ENCODE data around the gene HDAC2.
"Not testable (repeated sequence)": the region's sequence is repeated elsewhere in the genome, so short reads cannot be mapped to it uniquely, and the experiment has no call there.

The HDAC2 gene

DNA sequence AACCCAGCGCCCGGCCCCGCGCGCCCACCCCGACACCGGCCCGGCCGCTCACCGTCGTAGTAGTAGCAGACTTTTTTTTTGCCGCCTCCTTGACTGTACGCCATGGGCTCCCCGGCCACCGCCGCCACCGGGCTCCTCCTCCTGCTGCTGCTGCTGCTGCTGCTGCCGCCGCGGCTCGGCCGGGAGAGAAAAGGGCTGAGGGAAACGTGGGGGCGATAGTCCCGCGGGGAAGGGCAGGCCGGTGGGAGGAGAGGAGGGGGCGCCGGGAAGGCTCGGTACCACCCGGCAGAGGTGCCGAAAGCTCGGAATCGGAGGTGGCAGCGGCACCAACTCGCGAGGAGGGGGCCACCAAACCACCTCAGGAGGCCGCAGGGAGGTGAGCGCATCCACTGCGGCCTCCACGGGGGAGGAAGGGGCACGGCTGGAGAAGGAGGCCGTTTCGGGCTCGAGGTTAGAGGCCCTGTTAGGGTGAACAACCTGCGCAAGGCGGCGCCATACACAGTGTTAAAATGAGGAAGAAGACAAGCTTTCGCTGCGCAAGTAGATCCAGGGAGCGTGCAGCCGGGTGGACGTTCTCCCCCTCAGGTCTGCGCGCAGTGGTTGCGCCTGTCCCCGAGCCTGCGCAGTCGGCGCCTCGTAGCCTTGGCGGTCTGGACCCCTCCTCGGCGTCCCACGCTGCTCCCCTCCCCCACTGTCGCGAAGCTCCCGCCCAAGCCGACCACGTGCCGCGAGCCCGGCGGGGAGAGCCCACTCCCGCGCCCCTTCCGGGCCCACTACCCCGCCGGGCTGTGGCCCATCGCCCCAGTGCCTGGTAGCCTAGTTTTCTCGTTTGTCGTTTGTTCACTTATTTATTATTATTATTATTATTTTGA, at the start of gene HDAC2:
Gene HDAC2, minus strand, starts transcription at position 344 of the 872 bp plus-strand sequence. Its CDS starts 240 bp downstream, at position 104.
- peak; percentile 51 for DNase-seq (ENCODE audit: low read depth)

GRCh38 chr6:114020196-114020595, 49.2 kb upstream of the HDAC2 start:
- no peak for DNase-seq (ENCODE audit: low read depth)

DNA sequence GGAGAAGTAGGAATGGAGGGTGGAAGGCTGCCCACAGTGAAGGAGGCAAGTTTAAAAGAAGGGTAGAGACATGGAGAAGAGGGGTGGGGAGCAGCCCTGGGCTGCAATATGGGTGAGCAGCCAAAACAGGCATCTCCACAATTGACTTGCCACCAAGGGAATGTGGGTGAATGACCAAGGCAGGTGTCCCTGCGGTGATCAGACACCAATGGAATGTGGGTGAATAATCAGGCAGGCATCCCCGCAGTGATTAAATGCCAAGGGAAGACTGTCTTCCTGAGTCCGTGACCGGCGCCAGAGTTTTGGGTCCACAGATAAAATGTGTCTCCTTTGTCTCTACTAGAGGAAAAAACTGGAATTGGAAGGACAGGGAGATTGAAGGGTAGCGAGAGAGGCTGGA, 46.2 kb upstream of the HDAC2 start:
- DNase-seq (ENCODE audit: low read depth) = not testable (repeated sequence)

- DNase-seq (ENCODE audit: low read depth) = not testable (repeated sequence)
These were observed 43.2 kb upstream of the HDAC2 start for GRCh38 chr6:114014106-114014505.

- DNase-seq (ENCODE audit: low read depth) = not testable (repeated sequence)
These were observed 40.5 kb upstream of the HDAC2 start for GRCh38 chr6:114011486-114011885.

- DNase-seq (ENCODE audit: low read depth) = no peak
These were observed 39.6 kb upstream of the HDAC2 start for GRCh38 chr6:114010540-114010939.

- no peak for DNase-seq (ENCODE audit: low read depth)
These were observed 38.2 kb upstream of the HDAC2 start for GRCh38 chr6:114009192-114009591.

GRCh38 chr6:114008331-114008730, 37.4 kb upstream of the HDAC2 start:
- no peak for DNase-seq (ENCODE audit: low read depth)

GRCh38 chr6:114007516-114007915, 36.6 kb upstream of the HDAC2 start:
- no peak for DNase-seq (ENCODE audit: low read depth)

DNA sequence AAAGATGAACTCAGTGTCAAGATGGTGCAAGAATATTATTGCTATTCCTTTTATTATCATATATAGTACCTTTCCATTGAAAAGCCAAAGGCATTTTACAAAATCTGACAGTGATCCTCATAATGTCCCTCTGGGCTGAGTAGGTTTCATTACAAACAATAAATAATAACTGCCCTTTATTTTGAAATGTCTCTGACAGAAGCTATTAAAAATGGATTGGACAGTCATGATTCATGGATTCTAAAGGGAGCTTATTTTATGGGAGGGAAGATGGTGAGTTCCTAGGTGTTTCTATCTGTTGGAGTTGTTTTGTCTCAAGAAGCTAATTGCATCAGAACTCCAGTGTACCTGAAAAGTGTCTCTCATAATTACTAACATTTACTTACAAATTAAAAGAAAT, 30.4 kb upstream of the HDAC2 start:
- no peak for DNase-seq (ENCODE audit: low read depth)

GRCh38 chr6:114000069-114000468, 29.1 kb upstream of the HDAC2 start:
- DNase-seq (ENCODE audit: low read depth) = no peak

- no peak for DNase-seq (ENCODE audit: low read depth)
These were observed 28.3 kb upstream of the HDAC2 start for GRCh38 chr6:113999284-113999683.

DNA sequence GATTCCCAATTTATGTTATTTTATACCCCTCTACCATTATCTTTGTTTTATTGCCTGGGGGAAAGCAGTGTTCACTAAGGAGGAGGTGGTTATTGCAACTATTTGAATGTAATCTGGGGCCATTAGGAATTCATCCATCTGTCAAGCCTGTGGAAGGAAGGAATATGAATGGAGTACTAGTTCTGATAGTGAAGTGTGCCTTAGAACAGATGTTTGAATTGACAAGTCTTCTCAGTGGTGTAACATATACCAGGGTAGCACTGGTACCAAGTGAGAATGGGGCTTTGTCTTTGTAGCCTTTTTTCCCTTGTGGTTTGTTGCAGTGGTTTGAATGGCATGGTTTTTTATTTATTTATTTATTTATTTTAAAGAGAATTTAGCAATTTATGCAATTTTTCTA, 27.9 kb upstream of the HDAC2 start:
- DNase-seq (ENCODE audit: low read depth) = no peak

DNA sequence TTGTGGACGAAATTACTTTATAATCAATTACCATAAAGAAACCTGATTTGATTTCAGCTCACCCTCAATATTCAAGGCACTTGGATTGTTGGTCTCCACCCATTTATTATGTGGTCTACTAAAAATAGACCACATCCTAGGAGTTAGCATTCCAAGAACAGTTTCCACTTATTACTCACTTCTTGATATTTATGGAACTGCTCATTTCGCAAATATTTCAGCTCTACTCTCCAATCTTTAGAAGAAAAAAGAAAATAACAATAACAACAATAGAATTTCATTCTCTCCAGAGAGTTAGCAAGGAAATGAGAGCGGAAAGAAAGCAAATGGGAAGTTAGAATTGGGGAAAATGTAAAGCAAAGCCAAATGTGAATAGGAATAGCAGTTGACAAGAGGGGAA, 26.2 kb upstream of the HDAC2 start:
- DNase-seq (ENCODE audit: low read depth) = peak; percentile 69

- peak; percentile 88 for DNase-seq (ENCODE audit: low read depth)
These were observed 24.7 kb upstream of the HDAC2 start for GRCh38 chr6:113995634-113996033.

GRCh38 chr6:113994934-113995342, 24.0 kb upstream of the HDAC2 start:
- peak; percentile 82 for DNase-seq (ENCODE audit: low read depth)

DNA sequence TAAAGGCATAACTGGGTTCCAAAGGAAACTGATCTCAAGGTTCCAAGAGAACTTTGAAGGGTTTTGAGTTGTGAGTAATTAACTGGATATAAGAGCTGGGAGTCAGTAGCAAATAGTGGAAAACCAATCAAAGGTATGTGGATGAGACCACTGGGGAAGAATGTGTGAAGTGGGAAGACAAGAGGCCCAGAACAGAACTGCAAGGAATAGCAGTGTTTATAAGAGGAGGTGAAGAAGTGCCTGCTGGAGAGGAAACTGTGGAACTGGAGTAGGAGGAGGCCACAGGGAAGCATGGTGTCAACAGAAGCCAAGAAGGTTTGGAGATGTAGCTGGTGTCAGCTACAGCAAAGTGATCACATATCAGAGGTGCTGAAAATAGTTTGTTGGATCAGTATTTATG, 18.7 kb upstream of the HDAC2 start:
- DNase-seq (ENCODE audit: low read depth) = no peak

GRCh38 chr6:113982675-113983074, 11.7 kb upstream of the HDAC2 start:
- not testable (repeated sequence) for DNase-seq (ENCODE audit: low read depth)

- no peak for DNase-seq (ENCODE audit: low read depth)
These were observed 11.2 kb upstream of the HDAC2 start for GRCh38 chr6:113982055-113982550.

GRCh38 chr6:113980937-113981554, 10.1 kb upstream of the HDAC2 start:
- DNase-seq (ENCODE audit: low read depth) = no peak

- no peak for DNase-seq (ENCODE audit: low read depth)
These were observed 9.0 kb upstream of the HDAC2 start for GRCh38 chr6:113979937-113980336.

- no peak for DNase-seq (ENCODE audit: low read depth)
These were observed 7.2 kb upstream of the HDAC2 start for GRCh38 chr6:113978084-113978675.

DNA sequence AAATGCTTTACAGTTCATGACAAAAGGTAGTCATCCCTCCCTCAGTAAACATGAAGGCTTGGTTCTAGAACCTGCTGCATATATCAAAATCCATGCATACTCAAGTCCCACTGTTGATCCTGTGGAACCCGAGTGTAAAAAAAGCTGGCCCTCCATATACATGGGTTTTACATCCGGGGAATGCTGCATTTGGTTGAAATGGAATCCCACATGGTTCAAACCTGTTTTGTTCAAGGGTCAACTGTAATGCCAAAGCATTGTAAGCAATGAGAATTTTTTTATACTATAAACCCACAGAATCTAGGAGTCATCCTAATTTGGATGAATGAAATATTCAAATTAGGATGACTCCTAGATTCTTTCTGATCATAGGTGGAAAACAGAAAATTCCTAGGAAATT, 5.9 kb upstream of the HDAC2 start:
- DNase-seq (ENCODE audit: low read depth) = no peak

All from stromal cell of bone marrow (primary cell).